Spleen (tissue), 7 donors: Measurements from ENCODE around the gene IL31RA.

Experiments used
- CTCF ChIP-seq, 11 experiments: fragments of 200-600 bp in 7 of 11; fragments of 450-650 bp in 4 of 11; sonication (generic) in 4 of 11; IDR thresholded peaks in 8 of 11; conservative IDR thresholded peaks in 3 of 11; 1 replicate in 7 of 11; 2 replicates in 4 of 11; pipeline versions ENCODE4 v1.4.0 to v1.8.0; 2016 to 2021; ENCODE audit warnings: antibody characterized with exemption in 11 of 11, inconsistent platforms in 4 of 11, mild to moderate bottlenecking in 1 of 11
- POLR2A ChIP-seq, 3 donors: fragments of 450-650 bp; IDR thresholded peaks; one replicate each; pipeline ENCODE4 v1.5.1; 2017; ENCODE audit warnings: antibody characterized with exemption in 3 of 3, mild to moderate bottlenecking in 1 of 3
- POLR2AphosphoS5 ChIP-seq, 3 donors: sonication (generic); formaldehyde crosslinking; IDR thresholded peaks; one replicate each; pipeline ENCODE4 v1.5.1; 2017; ENCODE audit warnings: antibody characterized with exemption in 3 of 3
- donor health status: DM: no; HTN: no; CAD: no; lungs with moderate emphysema.
- donor health status: DM: no; HTN: no; CAD: no.
- donor health status: DM: no; HTN: no; CAD: no.

- TF ChIP-seq CTCF (IDR thresholded peaks at IDR 0.05 in 8 of 11, conservative IDR thresholded peaks at IDR 0.05 in 3 of 11) (no peak), POLR2AphosphoS5 (IDR thresholded peaks at IDR 0.05) (no peak), POLR2A (IDR thresholded peaks at IDR 0.05) (no peak)
These were observed 66.4 kb downstream of the IL31RA start for GRCh38 chr5:55917402-55918086.
